NCI-H1694 treated with DMSO at 0.1 percent for 48 hours (cell line): Measurements from ENCODE around the gene MICAL2.
A peak's percentile ranks its signal among the peaks of the same experiment; 100 is the strongest.

Experiments
- DNase-seq: peaks from one replicate; lab custom pipeline; 2025; lab: John Stamatoyannopoulos, UW

The MICAL2 gene

DNA sequence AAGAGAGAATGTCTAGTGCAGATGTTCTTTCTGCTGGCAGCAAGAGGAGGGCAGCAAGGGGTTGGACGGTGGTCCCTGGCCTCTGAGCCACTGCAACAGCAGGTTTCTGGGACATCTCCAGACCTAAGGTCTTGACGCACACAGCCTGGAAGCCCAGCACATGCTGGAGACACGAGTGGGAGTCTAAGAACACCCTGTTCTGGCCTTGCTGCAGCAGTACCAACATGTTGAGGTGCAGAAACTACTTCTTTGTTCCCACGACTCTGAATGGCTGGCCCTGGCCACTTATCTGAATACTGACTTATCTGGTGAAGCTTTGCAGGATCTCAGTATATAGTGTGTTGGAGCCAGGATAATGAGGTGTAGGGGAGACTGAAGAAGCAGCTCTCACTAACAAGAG, 6.8 kb downstream of the MICAL2 start:
- no peak for DNase-seq

DNA sequence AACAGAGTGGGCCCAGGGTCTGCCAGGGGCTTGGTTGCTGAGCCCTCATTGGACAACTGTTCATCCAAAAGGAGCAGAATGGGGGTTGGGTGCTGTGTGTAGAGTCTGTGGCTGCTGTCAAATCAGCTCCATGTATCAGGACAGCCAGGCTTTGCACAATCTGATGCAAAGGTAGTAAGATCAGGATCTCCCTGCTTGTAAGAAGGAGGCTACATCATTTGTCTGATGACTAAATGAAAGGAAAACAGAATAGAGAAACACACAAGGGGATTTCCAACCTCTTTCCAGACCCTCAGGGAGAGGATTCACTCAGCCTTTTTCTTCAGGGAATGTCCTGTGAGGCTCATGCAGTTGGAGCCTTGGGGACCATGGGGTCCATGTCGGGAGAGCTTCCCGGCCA, 7.2 kb downstream of the MICAL2 start:
- no peak for DNase-seq

DNA sequence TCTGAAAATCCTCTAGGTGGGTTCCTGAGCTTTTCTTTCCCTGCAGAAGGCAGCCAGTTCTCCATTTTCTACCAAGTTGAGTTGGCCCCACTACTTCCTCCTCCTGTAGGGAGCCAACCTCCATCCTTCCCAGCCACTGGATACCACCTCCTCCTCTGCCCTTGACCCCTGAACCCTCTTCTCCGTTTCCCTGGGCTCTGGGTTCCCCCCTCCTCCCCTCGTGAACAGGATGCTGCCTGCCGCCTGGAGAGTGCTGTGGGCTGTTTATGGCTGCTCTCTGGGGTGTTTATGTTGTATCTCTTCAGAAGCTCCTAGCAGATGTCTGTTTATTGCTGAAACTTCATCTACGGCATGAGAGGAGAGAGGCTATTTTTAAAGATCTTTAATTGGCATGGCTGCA, 8.6 kb downstream of the MICAL2 start:
- peak; percentile 25 for DNase-seq

- no peak for DNase-seq
Observed at GRCh38 chr11:12119502-12119901, 9.1 kb downstream of the MICAL2 start.

- DNase-seq = no peak
Observed at GRCh38 chr11:12120031-12121008, 9.9 kb downstream of the MICAL2 start.

GRCh38 chr11:12121011-12121410, 10.6 kb downstream of the MICAL2 start:
- no peak for DNase-seq

DNA sequence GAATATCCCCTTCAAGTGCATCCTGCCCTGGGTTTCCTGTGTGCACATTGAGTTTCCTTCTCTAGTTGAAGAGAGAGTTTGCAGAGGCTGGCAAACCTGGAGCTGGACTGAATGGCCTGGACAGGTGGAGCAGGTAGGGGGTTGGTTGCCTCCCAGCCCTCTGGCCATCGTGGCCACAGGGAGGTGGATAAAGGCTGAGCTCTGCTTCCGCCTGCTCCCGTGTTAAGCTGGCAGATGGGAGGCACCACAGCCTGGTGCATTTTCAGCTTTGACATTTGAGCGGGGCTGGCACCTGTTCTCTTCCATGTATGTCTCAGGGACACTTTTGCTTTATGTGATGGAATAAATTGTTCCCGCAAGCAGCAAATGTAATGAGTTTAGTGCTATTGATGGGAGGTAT, 11.1 kb downstream of the MICAL2 start:
- peak; percentile 61 for DNase-seq

- DNase-seq = peak; percentile 62
Observed at GRCh38 chr11:12122083-12122482, 11.7 kb downstream of the MICAL2 start.

- no peak for DNase-seq
Observed at GRCh38 chr11:12123273-12123672, 12.9 kb downstream of the MICAL2 start.

- DNase-seq = no peak
Observed at GRCh38 chr11:12123799-12124198, 13.4 kb downstream of the MICAL2 start.

- DNase-seq = no peak
Observed at GRCh38 chr11:12124306-12124705, 13.9 kb downstream of the MICAL2 start.

GRCh38 chr11:12125609-12126149, 15.3 kb downstream of the MICAL2 start:
- no peak for DNase-seq

- DNase-seq = no peak
Observed at GRCh38 chr11:12126344-12127019, 16.1 kb downstream of the MICAL2 start.

DNA sequence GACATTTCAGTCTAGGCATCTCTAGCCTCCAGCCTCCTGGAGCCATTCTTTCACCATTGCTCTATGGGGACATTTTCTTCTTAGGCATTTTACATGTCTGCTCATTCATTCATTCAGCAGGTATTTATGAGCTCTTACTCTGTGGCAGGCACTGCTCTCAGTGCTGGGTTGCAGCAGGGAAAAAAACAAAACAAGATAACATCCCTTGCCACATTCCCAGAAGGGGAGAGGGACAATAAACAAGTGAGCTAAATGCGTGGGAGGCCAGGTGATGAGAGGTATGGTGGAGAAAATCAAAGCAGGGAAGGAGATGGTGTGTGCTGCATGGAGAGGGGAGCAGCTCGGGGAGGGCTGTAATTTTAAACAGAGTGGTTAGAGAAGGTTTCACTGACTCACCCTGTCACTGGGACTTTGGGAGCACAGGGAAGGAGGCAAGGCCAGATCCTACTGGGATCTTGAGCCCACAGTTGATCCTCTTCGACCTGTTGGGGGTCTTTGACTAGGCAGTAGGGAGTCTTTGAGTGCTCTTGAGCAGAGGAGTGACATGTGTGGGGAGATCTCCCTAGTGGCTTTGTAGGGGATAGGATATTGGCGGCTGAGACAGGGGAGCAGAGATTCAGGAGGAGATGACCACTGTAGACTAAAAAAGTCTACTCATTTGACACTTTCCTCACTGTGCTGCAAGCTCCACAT, 17.0 kb downstream of the MICAL2 start:
- no peak for DNase-seq

GRCh38 chr11:12128301-12128751, 17.9 kb downstream of the MICAL2 start:
- no peak for DNase-seq

DNA sequence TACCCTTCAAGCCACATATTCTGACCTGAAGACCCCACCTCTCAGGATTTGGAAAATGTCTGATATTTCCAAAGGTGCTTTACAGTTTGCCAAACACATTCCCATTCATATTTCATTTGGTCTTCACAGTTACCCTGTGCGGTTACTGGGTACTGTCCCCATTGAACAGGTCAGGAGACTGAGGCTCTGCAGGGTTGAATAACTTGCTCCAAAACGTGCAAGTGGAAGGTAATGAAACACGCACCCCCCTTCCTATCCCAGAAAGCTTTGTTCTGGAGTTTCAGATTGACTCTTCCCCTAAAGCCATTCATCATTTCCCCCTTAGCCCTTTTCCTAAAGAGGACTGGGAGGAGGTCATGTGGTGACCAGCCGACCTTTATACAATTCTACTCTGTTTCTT, 18.8 kb downstream of the MICAL2 start:
- DNase-seq = no peak

- no peak for DNase-seq
Observed at GRCh38 chr11:12130180-12130980, 20.0 kb downstream of the MICAL2 start.

DNA sequence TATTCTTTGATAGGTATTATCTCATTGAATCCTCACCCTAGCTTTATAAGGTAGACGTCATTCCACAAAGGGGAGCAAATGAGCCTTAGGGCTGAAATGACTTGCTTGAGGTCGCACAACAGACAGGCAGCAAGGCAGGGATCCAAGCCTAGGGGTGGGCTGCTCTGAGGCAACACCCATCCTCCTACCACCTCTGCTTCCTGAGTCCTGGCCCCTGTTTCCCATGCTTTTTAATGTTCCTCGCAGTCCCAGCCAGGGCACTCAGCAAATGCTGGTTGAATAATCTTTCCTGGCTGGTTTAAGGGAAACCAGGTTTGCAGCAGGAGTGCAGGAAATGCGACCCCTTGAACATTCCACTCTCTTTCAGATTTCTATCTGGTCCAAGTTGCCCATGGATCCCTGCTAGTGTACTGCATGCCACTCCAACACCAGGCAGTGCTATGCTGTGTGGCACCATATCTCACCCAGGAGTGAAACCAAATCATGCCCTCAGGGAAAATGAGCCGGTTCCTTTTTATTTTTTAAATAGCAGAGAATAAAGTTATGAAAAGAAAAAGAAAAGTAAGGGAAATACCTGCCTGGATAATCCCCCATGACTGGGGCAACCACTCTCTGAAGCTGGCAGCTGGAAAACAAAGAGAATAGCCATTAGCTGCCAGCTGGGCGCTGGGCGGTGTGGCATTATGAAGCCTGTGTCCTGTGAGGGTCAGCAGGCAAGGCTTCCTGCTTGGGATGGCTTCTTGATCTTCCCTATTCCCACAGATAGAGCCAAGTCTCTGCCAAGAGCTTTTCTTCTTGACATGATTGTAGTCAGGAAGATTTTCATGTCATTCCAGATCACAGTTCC, 21.8 kb downstream of the MICAL2 start:
- no peak for DNase-seq

DNA sequence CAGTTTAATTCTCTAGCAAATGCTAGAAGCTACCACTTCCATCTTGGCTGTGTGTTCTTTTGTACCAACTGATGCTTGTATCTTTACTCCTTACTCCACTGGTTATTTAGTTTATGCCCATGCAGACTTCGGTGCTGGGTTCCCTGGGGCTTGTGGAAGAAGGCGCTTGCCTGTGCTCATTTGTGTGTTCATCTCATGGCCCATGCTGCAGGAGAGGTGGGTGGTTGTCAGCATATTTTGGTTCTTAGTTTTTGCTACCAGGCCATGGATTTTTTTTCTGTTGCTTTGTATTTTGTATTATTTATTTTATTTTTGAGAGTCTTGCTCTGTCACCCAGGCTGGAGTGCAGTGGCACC, 22.4 kb downstream of the MICAL2 start:
- no peak for DNase-seq

GRCh38 chr11:12133547-12134235, 23.3 kb downstream of the MICAL2 start:
- no peak for DNase-seq
